Measurements from ENCODE around the gene UBE2G2. TPM values are rescaled to one million over a fixed set of nuclear protein-coding genes. Genes with fewer than 3 reads are reported as not detected.

UBE2G2 gene
- total and polyA plus RNA-seq, 8 donors, result 30.6 to 116 (median 66.2) TPM

DNA sequence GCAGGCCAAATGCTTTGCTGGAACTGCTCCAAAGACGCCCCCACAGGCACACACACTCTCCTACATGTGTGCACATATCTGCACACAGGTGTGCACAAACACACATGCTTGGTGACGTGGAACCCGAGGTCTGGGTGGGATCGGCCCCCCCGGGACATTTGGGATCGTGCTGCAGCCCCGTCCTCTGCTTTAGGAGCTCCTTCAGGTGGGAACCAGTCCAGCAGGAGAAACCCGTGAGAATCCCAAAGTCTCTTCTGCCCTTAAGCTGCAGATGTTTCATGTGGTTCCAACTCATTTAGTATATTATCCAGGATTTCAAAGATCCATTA is 38.6 kb downstream of the UBE2G2 start:
- H3K4me1 ChIP-seq, result peaks cover 5 to 16% (median 14%) of the 10 kb centered on the region in 4 donors
- H3K27me3 ChIP-seq, result peaks cover 0 to 15% (median 4%) of the 10 kb centered on the region in 3 donors
- no peak for TF ChIP-seq CTCF (IDR thresholded peaks at IDR 0.05)
- TF ChIP-seq POLR2AphosphoS5 (IDR thresholded peaks at IDR 0.05), result no peak
- TF ChIP-seq POLR2A (IDR thresholded peaks at IDR 0.05), result no peak
- no peak for TF ChIP-seq EP300 (IDR thresholded peaks at IDR 0.05)
- H3K9me3 ChIP-seq, result no peaks in the 10 kb centered on the region
- intact Hi-C loops (cut with DNase I; ENCODE audit: low total_unique reads), result no loop called here
- DNase-seq, result no peak
- H3K27ac ChIP-seq, result no peak overlapping the region
- peaks cover 0 to under 1% (median 0%) of the 10 kb centered on the region in 4 donors for H3K36me3 ChIP-seq
- no peak overlapping the region for H3K4me3 ChIP-seq
- WGBS, 5 donors, result 51 to 73% (median 65%) methylated on average over 8 of the region's 8 CpGs

- DNase-seq, result no peak
- intact Hi-C loops (cut with DNase I; ENCODE audit: low total_unique reads), result no loop called here
- 80 to 90% (median 86%) methylated on average over 20 to 24 of the region's 24 CpGs for WGBS, 5 donors
- no peaks in the 10 kb centered on the region for H3K36me3 ChIP-seq
- no peaks in the 10 kb centered on the region for H3K9me3 ChIP-seq
- no peak overlapping the region for H3K4me3 ChIP-seq
- no peak overlapping the region for H3K27ac ChIP-seq
- H3K27me3 ChIP-seq, result peaks cover 0 to 17% (median 4%) of the 10 kb centered on the region in 3 donors
- no peak for TF ChIP-seq POLR2AphosphoS5 (IDR thresholded peaks at IDR 0.05)
- no peak for TF ChIP-seq CTCF (IDR thresholded peaks at IDR 0.05)
- no peak for TF ChIP-seq EP300 (IDR thresholded peaks at IDR 0.05)
- no peak for TF ChIP-seq POLR2A (IDR thresholded peaks at IDR 0.05)
- peaks cover 5 to 16% (median 14%) of the 10 kb centered on the region in 4 donors for H3K4me1 ChIP-seq
Observed at GRCh38 chr21:44762221-44763049, 39.2 kb downstream of the UBE2G2 start.

GRCh38 chr21:44761747-44762208 is 39.8 kb downstream of the UBE2G2 start:
- intact Hi-C loops (cut with DNase I; ENCODE audit: low total_unique reads), result no loop called here
- peak in 1 of 2 donors; percentile 48 for DNase-seq

More at GRCh38 chr21:44761747-44762208, 39.8 kb downstream of the UBE2G2 start:
- Histone ChIP-seq H3K27ac (no peak overlapping the region), H3K4me3 (no peak overlapping the region), H3K36me3 (no peaks in the 10 kb centered on the region), H3K9me3 (no peaks in the 10 kb centered on the region), H3K4me1 (peaks cover 5 to 16% (median 14%) of the 10 kb centered on the region in 4 donors), H3K27me3 (peaks cover 0 to 17% (median 4%) of the 10 kb centered on the region in 3 donors)
- WGBS, 5 donors, result 53 to 76% (median 67%) methylated on average over 11 to 14 of the region's 14 CpGs
- TF ChIP-seq EP300 (IDR thresholded peaks at IDR 0.05) (no peak), CTCF (IDR thresholded peaks at IDR 0.05) (no peak), POLR2AphosphoS5 (IDR thresholded peaks at IDR 0.05) (no peak)

Data from stomach (tissue), 9 donors.